Heart left ventricle (tissue), 16 donors: ENCODE data around the gene MEOX1. TPM values are rescaled to one million over a fixed set of nuclear protein-coding genes. Genes with fewer than 3 reads are reported as not detected.

ENCODE experiments used
- ATAC-seq, 4 donors: fragments of 200-7000 bp; cut with Tn5 transposase; one replicate each; pipeline ENCODE4 v1.9.1; 2020 to 2022; ENCODE audit warnings: moderate library complexity in 4 of 4, mild to moderate bottlenecking in 3 of 4, moderate number of reproducible peaks in 1 of 4
- DNase-seq, 5 donors: peaks; one replicate each; pipeline ENCODE4 v3.0.0-alpha.2; 2020
- H3K27ac ChIP-seq, 12 donors: fragments of 200-600 bp; sonication (generic) in 4 of 12; one replicate each; pipeline versions ENCODE4 v1.5.0 to v1.8.0; 2016 to 2022; ENCODE audit warnings: mild to moderate bottlenecking in 2 of 12
- H3K27me3 ChIP-seq, 9 donors: fragments of 200-600 bp; sonication (generic) in 2 of 9; one replicate each; pipeline versions ENCODE4 v1.5.1 to v1.8.0; 2016 to 2022; ENCODE audit warnings: mild to moderate bottlenecking in 3 of 9
- H3K36me3 ChIP-seq, 9 donors: fragments of 200-600 bp; sonication (generic) in 2 of 9; one replicate each; pipeline versions ENCODE4 v1.5.0 to v1.8.0; 2018 to 2022; ENCODE audit warnings: mild to moderate bottlenecking in 2 of 9
- H3K4me1 ChIP-seq, 12 donors: fragments of 200-600 bp; sonication (generic) in 4 of 12; one replicate each; pipeline versions ENCODE4 v1.5.0 to v1.8.0; 2016 to 2022; ENCODE audit warnings: mild to moderate bottlenecking in 3 of 12
- H3K4me3 ChIP-seq, 12 donors: fragments of 200-600 bp; sonication (generic) in 4 of 12; one replicate each; pipeline versions ENCODE4 v1.5.0 to v1.8.0; 2017 to 2022; ENCODE audit warnings: mild to moderate bottlenecking in 9 of 12, moderate library complexity in 4 of 12
- H3K9me3 ChIP-seq, 12 donors: fragments of 200-600 bp; sonication (generic) in 4 of 12; one replicate each; pipeline versions ENCODE4 v1.5.0 to v1.8.0; 2016 to 2022; ENCODE audit warnings: mild to moderate bottlenecking in 1 of 12
- CTCF ChIP-seq, 12 donors: fragments of 200-600 bp; sonication (generic) in 4 of 12; IDR thresholded peaks; one replicate each; pipeline versions ENCODE4 v1.5.0 to v1.8.0; 2018 to 2022; ENCODE audit warnings: antibody characterized with exemption in 12 of 12, mild to moderate bottlenecking in 5 of 12
- POLR2A ChIP-seq, 2 donors: fragments of 450-650 bp; IDR thresholded peaks; one replicate each; pipeline ENCODE4 v1.6.1; 2017; ENCODE audit warnings: antibody characterized with exemption in 2 of 2, mild to moderate bottlenecking in 2 of 2, moderate library complexity in 2 of 2
- WGBS, 4 donors: extraction: QIAGEN DNeasy Blood & Tissue Kit in 2 of 4; methylation state at CpG; one replicate each; pipeline versions ENCODE4 v1.1.5 to v1.1.7; 2013 to 2018; 5-methylcytosine and 5-hydroxymethylcytosine counted together
- intact Hi-C, 10 donors: fragments of 100-400 bp; cut with DNase I; formaldehyde crosslinking; loops; one replicate each; pipeline versions ENCODE4 v1.11.1 to v1.14.2; 2022
- polyA plus RNA-seq, 2 donors: library from polyadenylated mRNA; stranded (reverse); fragments of 200-250 nt; gene quantifications; one replicate each; pipeline ENCODE4 v1.2.3, GENCODE V29; 2013
- total RNA-seq, 9 donors: library from RNA; depleted of rRNA in 2 of 9; stranded (reverse); fragments of >200 nt in 2 of 9; fragmentation: NEBNext Ultra II Directional in 3 of 9; extraction: Animal tissue kit (Norgen Biotek cat#: 25700) in 3 of 9; gene quantifications; one replicate each; pipeline versions ENCODE4 v1.1.0 to v1.2.4, GENCODE V29; 2016 to 2023
- donor health status: ischemic (EF 13 %, LVEDD 7.1; RV severe dilation, severe dysfunction).
- donor health status: healthy with polysubstance abuse.
- donor health status: DM: no; HTN: yes; CAD: no.
- donor health status: DM: no; HTN: no; CAD: no.
- donor health status: ischemic (EF 25% LVEDD 6.9; RV normal size, moderate dysfunction).
- donor health status: ischemic (EF 25% LVEDD 5.7; RV mildly dilated, moderate dysfunction).
- donor health status: healthy.
- donor health status: DM: yes; HTN: yes; CAD: no.
- donor health status: ischemic (EF 35%, LVEDD 5.7; RV mildly dilated, moderate dysfunction).
- donor health status: nonischemic (EF 11% LVEDD 7.7; RV severe dilation, severe dysfunction).
- donor health status: DM: yes; HTN: yes; CAD: no.
- donor health status: PGD.
- donor health status: ischemic (EF 29% LVEDD 5.4; RV normal size, mild dysfunction).
- donor health status: nonischemic (EF 23%, LVEDD 6.1; RV moderate dilation, normal function).

Gene MEOX1
- total and polyA plus RNA-seq, 11 donors: 9.7 to 24.0 (median 16.1) TPM

- ATAC-seq: peak in 1 of 4 donors; percentile 34
- no peaks in the 10 kb centered on the region for H3K36me3 ChIP-seq
- no peak overlapping the region for H3K4me3 ChIP-seq
- peaks cover 0 to 12% (median 0%) of the 10 kb centered on the region in 12 donors for H3K4me1 ChIP-seq
- no peak for TF ChIP-seq POLR2A (IDR thresholded peaks at IDR 0.05)
- no peak for TF ChIP-seq CTCF (IDR thresholded peaks at IDR 0.05)
- no peaks in the 10 kb centered on the region for H3K9me3 ChIP-seq
- no peak for DNase-seq
- intact Hi-C loops: no loop called here
- H3K27me3 ChIP-seq: no peaks in the 10 kb centered on the region
- 40 to 50% (median 45%) methylated on average over 2 of the region's 2 CpGs for WGBS, 4 donors
- H3K27ac ChIP-seq: no peak overlapping the region
Measured at GRCh38 chr17:43620581-43620980, 41.1 kb downstream of the MEOX1 start.

GRCh38 chr17:43620147-43620546 is 41.6 kb downstream of the MEOX1 start:
- H3K4me1 ChIP-seq: peaks cover 0 to 12% (median 0%) of the 10 kb centered on the region in 12 donors
- DNase-seq (no peak), ATAC-seq (no peak)
- no peaks in the 10 kb centered on the region for H3K9me3 ChIP-seq
- no peaks in the 10 kb centered on the region for H3K36me3 ChIP-seq
- 86 to 89% (median 87%) methylated on average over 9 of the region's 9 CpGs for WGBS, 4 donors
- no peaks in the 10 kb centered on the region for H3K27me3 ChIP-seq
- no peak for TF ChIP-seq POLR2A (IDR thresholded peaks at IDR 0.05)
- no peak for TF ChIP-seq CTCF (IDR thresholded peaks at IDR 0.05)
- intact Hi-C loops: no loop called here
- H3K27ac ChIP-seq: no peak overlapping the region
- H3K4me3 ChIP-seq: no peak overlapping the region

- ATAC-seq: peak in 1 of 4 donors; percentile 17
- intact Hi-C loops: no loop called here
- WGBS, 4 donors: 76 to 83% (median 80%) methylated on average over 5 of the region's 5 CpGs
Measured at GRCh38 chr17:43619705-43620104, 42.0 kb downstream of the MEOX1 start.

GRCh38 chr17:43618276-43618675 is 43.4 kb downstream of the MEOX1 start:
- H3K27ac ChIP-seq: no peak overlapping the region
- no peak for DNase-seq
- H3K9me3 ChIP-seq: no peaks in the 10 kb centered on the region
- H3K27me3 ChIP-seq: no peaks in the 10 kb centered on the region
- intact Hi-C loops: no loop called here
- no peak overlapping the region for H3K4me3 ChIP-seq
- no peaks in the 10 kb centered on the region for H3K36me3 ChIP-seq
- peaks cover 0 to 12% (median under 1%) of the 10 kb centered on the region in 12 donors for H3K4me1 ChIP-seq
- TF ChIP-seq POLR2A (IDR thresholded peaks at IDR 0.05) (no peak), CTCF (IDR thresholded peaks at IDR 0.05) (no peak)
- ATAC-seq: no peak
- 84 to 94% (median 87%) methylated on average over 8 of the region's 8 CpGs for WGBS, 4 donors

More at GRCh38 chr17:43619705-43620104, 42.0 kb downstream of the MEOX1 start:
- Histone ChIP-seq H3K36me3 (no peaks in the 10 kb centered on the region), H3K27me3 (no peaks in the 10 kb centered on the region), H3K9me3 (no peaks in the 10 kb centered on the region), H3K4me3 (no peak overlapping the region), H3K27ac (no peak overlapping the region), H3K4me1 (peaks cover 0 to 12% (median 0%) of the 10 kb centered on the region in 12 donors)
- no peak for DNase-seq
- no peak for TF ChIP-seq CTCF (IDR thresholded peaks at IDR 0.05)
